CD14-positive monocyte (primary cell): Measurements from ENCODE around the gene SLITRK6. TPM values are rescaled to one million over a fixed set of nuclear protein-coding genes. Genes with fewer than 3 reads are reported as not detected.

Source experiments
- DNase-seq, 3 donors: peaks; one replicate each; pipeline ENCODE4 v3.0.0-alpha.2; 2011 to 2022
- H2AFZ ChIP-seq: 2 replicates; pipeline ENCODE4 v1.6.0; 2012; ENCODE audit warnings: mild to moderate bottlenecking, low read depth, low read length, inconsistent platforms; ENCODE audit not compliant: insufficient read depth, poor library complexity, severe bottlenecking
- H3K27ac ChIP-seq, 2 donors: 1 replicate in 1 of 2; 2 replicates in 1 of 2; pipeline ENCODE4 v1.5.1; 2012 to 2013; ENCODE audit warnings: low read length in 2 of 2, control low read depth in 1 of 2, inconsistent platforms in 1 of 2, low read depth in 1 of 2, mild to moderate bottlenecking in 1 of 2
- H3K27me3 ChIP-seq, 2 donors: one replicate each; pipeline versions ENCODE4 v1.6.0 to v1.6.1; 2011 to 2013; ENCODE audit warnings: low read length in 2 of 2; ENCODE audit not compliant: control insufficient read depth in 2 of 2, insufficient read depth in 2 of 2
- H3K36me3 ChIP-seq, 2 donors: replicated peaks in 1 of 2; 1 replicate in 1 of 2; 2 replicates in 1 of 2; pipeline versions ENCODE4 v1.5.1 to v1.6.1; 2012 to 2013; ENCODE audit warnings: low read length in 2 of 2, control low read depth in 1 of 2, inconsistent platforms in 1 of 2, mild to moderate bottlenecking in 1 of 2; ENCODE audit not compliant: insufficient read depth in 2 of 2, control insufficient read depth in 1 of 2
- H3K4me1 ChIP-seq, 2 donors: 1 replicate in 1 of 2; 2 replicates in 1 of 2; pipeline versions ENCODE4 v1.5.1 to v1.6.1; 2012 to 2013; ENCODE audit warnings: low read length in 2 of 2, control low read depth in 1 of 2, inconsistent platforms in 1 of 2, mild to moderate bottlenecking in 1 of 2, moderate library complexity in 1 of 2; ENCODE audit not compliant: insufficient read depth in 2 of 2, control insufficient read depth in 1 of 2
- H3K4me2 ChIP-seq: replicated peaks from 2 replicates; pipeline ENCODE3; 2012; ENCODE audit warnings: low read length, moderate library complexity, mild to moderate bottlenecking; ENCODE audit not compliant: poor library complexity, severe bottlenecking; ENCODE audit errors: extremely low read depth
- H3K4me3 ChIP-seq, 3 experiments: fragments of 200-600 bp in 1 of 3; sonication (generic) in 1 of 3; replicated peaks in 1 of 3; 1 replicate in 2 of 3; 2 replicates in 1 of 3; pipeline ENCODE4 v1.5.1; 2011 to 2013; ENCODE audit warnings: low read length in 3 of 3, mild to moderate bottlenecking in 3 of 3, control low read depth in 2 of 3, low read depth in 2 of 3, inconsistent platforms in 1 of 3, moderate library complexity in 1 of 3
- H3K79me2 ChIP-seq: 2 replicates; pipeline ENCODE4 v1.6.0; 2012; ENCODE audit warnings: mild to moderate bottlenecking, control low read depth, inconsistent platforms, low read length, moderate library complexity; ENCODE audit not compliant: insufficient read depth
- H3K9ac ChIP-seq: 2 replicates; pipeline ENCODE4 v1.6.0; 2017; ENCODE audit warnings: low read length, mild to moderate bottlenecking; ENCODE audit not compliant: insufficient read depth, poor library complexity, severe bottlenecking
- H3K9me3 ChIP-seq, 2 donors: replicated peaks in 1 of 2; 1 replicate in 1 of 2; 2 replicates in 1 of 2; pipeline versions ENCODE4 v1.5.1 to v1.6.1; 2012 to 2013; ENCODE audit warnings: low read length in 2 of 2, control low read depth in 1 of 2; ENCODE audit not compliant: control insufficient read depth in 1 of 2, insufficient read depth in 1 of 2
- H4K20me1 ChIP-seq: 2 replicates; pipeline ENCODE4 v1.6.0; 2012; ENCODE audit warnings: mild to moderate bottlenecking, low read length, control low read depth, moderate library complexity; ENCODE audit not compliant: insufficient read depth
- H3K27ac Mint-ChIP-seq, 7 donors: one replicate each; pipeline ENCODE4 v1.8.0; 2020; ENCODE audit warnings: mild to moderate bottlenecking in 7 of 7, mixed read lengths in 7 of 7, moderate library complexity in 6 of 7, inconsistent platforms in 2 of 7
- H3K27me3 Mint-ChIP-seq, 3 donors: one replicate each; pipeline ENCODE4 v1.8.0; 2021 to 2022; ENCODE audit warnings: low read depth in 3 of 3, mild to moderate bottlenecking in 3 of 3, mixed read lengths in 3 of 3, moderate library complexity in 3 of 3, inconsistent platforms in 1 of 3
- H3K36me3 Mint-ChIP-seq, 2 donors: one replicate each; pipeline ENCODE4 v1.8.0; 2020; ENCODE audit warnings: mixed read lengths in 2 of 2, inconsistent platforms in 1 of 2, mild to moderate bottlenecking in 1 of 2
- H3K4me1 Mint-ChIP-seq: one replicate; pipeline ENCODE4 v1.8.0; 2020; ENCODE audit warnings: mild to moderate bottlenecking, mixed read lengths
- H3K4me3 Mint-ChIP-seq, 2 donors: one replicate each; pipeline ENCODE4 v1.8.0; 2020; ENCODE audit warnings: mild to moderate bottlenecking in 2 of 2, mixed read lengths in 2 of 2, moderate library complexity in 1 of 2
- H3K9me3 Mint-ChIP-seq, 7 donors: one replicate each; pipeline ENCODE4 v1.8.0; 2020 to 2022; ENCODE audit warnings: mixed read lengths in 7 of 7, mild to moderate bottlenecking in 6 of 7, moderate library complexity in 6 of 7, inconsistent platforms in 2 of 7
- CTCF ChIP-seq: fragments of 200-600 bp; IDR thresholded peaks from one replicate; pipeline ENCODE4 v1.8.0; 2022; ENCODE audit warnings: antibody characterized with exemption, mild to moderate bottlenecking
- WGBS: methylation state at CpG from one replicate; pipeline ENCODE4 v1.1.5; 2013; ENCODE audit warnings: missing lambda C conversion rate; ENCODE audit not compliant: insufficient coverage; 5-methylcytosine and 5-hydroxymethylcytosine counted together
- intact Hi-C, 2 donors: fragments of 100-400 bp; cut with micrococcal nuclease; formaldehyde crosslinking; loops; one replicate each; pipeline versions ENCODE4 v1.15.0 to v1.15.1; 2023
- polyA minus RNA-seq: library from RNA; depleted of rRNA, polyadenylated mRNA; stranded (reverse); fragments of >200 nt; gene quantifications from 2 replicates; pipeline ENCODE4 v1.2.3, GENCODE V29; 2012
- polyA plus RNA-seq, 3 donors: library from polyadenylated mRNA; depleted of rRNA in 1 of 3; unstranded in 2 of 3; stranded (reverse) in 1 of 3; fragments of 300-500 nt in 2 of 3; fragments of >200 nt in 1 of 3; fragmentation: Illumina TruSeq in 2 of 3; gene quantifications; 1 replicate in 2 of 3; 2 replicates in 1 of 3; pipeline ENCODE4 v1.2.3, GENCODE V29; 2012 to 2021
- total RNA-seq, 12 experiments: library from RNA in 1 of 12; stranded (reverse) in 1 of 12; fragments of 120-200 nt in 1 of 12; gene quantifications; one replicate each; pipeline ENCODE4 v1.2.4 and lab custom pipeline; 2013 to 2026; ENCODE audit warnings: mixed read lengths in 6 of 12, inconsistent platforms in 1 of 12

SLITRK6 gene
- total RNA-seq (2013) = not detected
- not detected for polyA plus RNA-seq
- polyA minus RNA-seq = not detected in 2 replicates
- total RNA-seq (lab: John Stamatoyannopoulos, UW) = 0 to 2.4 (median 0.10) reads per million in 11 experiments

GRCh38 chr13:85799097-85799582, at the start of gene SLITRK6:
TSS of gene SLITRK6 (minus strand) at chr13:85799419. CDS start at chr13:85796508, 2,911 bp downstream.
- H3K4me3 Mint-ChIP-seq = no peak within 1 kb of the TSS
- H3K9me3 Mint-ChIP-seq = no peaks in the 10 kb centered on the region
- Histone ChIP-seq H3K4me2 (no peak within 1 kb of the TSS), H3K4me1 (no peaks in the 10 kb centered on the region), H3K27ac (no peak within 1 kb of the TSS), H3K79me2 (no peaks in the 10 kb centered on the region), H4K20me1 (no peaks in the 10 kb centered on the region), H3K9ac (no peak within 1 kb of the TSS), H3K9me3 (no peaks in the 10 kb centered on the region), H3K36me3 (no peaks in the 10 kb centered on the region), H2AFZ (no peak within 1 kb of the TSS), H3K4me3 (no peak within 1 kb of the TSS), H3K27me3 (no peaks in the 10 kb centered on the region)
- H3K27ac Mint-ChIP-seq = no peak within 1 kb of the TSS
- H3K4me1 Mint-ChIP-seq = no peaks in the 10 kb centered on the region
- DNase-seq = no peak
- no peaks in the 10 kb centered on the region for H3K27me3 Mint-ChIP-seq
- intact Hi-C loops = no loop called here
- no peak for TF ChIP-seq CTCF
- H3K36me3 Mint-ChIP-seq = no peaks in the 10 kb centered on the region
- WGBS = no CpG with 5 or more reads among the region's 3 CpGs

GRCh38 chr13:85847012-85847411, 47.8 kb upstream of the SLITRK6 start:
- no peak for DNase-seq
- no peak overlapping the region for H3K27ac ChIP-seq
- Mint-ChIP-seq H3K9me3 (peaks cover 0 to 10% (median 6%) of the 10 kb centered on the region in 7 donors), H3K27me3 (peaks cover 0 to 3% (median 0%) of the 10 kb centered on the region in 3 donors), H3K4me1 (no peaks in the 10 kb centered on the region), H3K27ac (no peak overlapping the region), H3K4me3 (no peak overlapping the region), H3K36me3 (no peaks in the 10 kb centered on the region)
- H4K20me1 ChIP-seq = no peaks in the 10 kb centered on the region
- H3K4me1 ChIP-seq = no peaks in the 10 kb centered on the region
- H3K4me2 ChIP-seq = no peak overlapping the region
- no peak overlapping the region for H3K4me3 ChIP-seq
- no peaks in the 10 kb centered on the region for H3K27me3 ChIP-seq
- H3K9ac ChIP-seq = no peak overlapping the region
- no peaks in the 10 kb centered on the region for H3K36me3 ChIP-seq
- H3K79me2 ChIP-seq = no peaks in the 10 kb centered on the region
- intact Hi-C loops = no loop called here
- no peak overlapping the region for H2AFZ ChIP-seq
- peaks cover 9 to 14% of the 10 kb centered on the region in 2 donors for H3K9me3 ChIP-seq
- WGBS = no CpG with 5 or more reads among the region's 6 CpGs
- TF ChIP-seq CTCF = no peak
